Airway epithelial cell (primary cell): ENCODE results near the gene MAJIN. TPM values are rescaled to one million over a fixed set of nuclear protein-coding genes. Genes with fewer than 3 reads are reported as not detected.

ENCODE experiments used
- total RNA-seq: library from RNA; depleted of rRNA; stranded (reverse); fragments of >200 nt; gene quantifications from 2 replicates; pipeline ENCODE4 v1.2.3, GENCODE V29; 2015

Gene MAJIN
- not detected in 2 replicates for total RNA-seq

GRCh38 chr11:64971421-64972233 is at the start of gene MAJIN:
Gene MAJIN, minus strand, starts transcription at chr11:64972108. Its CDS starts 12,703 bp downstream, at chr11:64959405.

GRCh38 chr11:65013888-65014725 is 42.2 kb upstream of the MAJIN start, which contains the start of gene ARL2:
Gene ARL2, plus strand, starts transcription at chr11:65014160. Its CDS starts 48 bp downstream, at chr11:65014208.

GRCh38 chr11:64996710-64997380 is 24.9 kb upstream of the MAJIN start, which contains the start of gene BATF2:
Gene BATF2, minus strand, starts transcription at chr11:64996971. Its CDS starts 57 bp downstream, at chr11:64996914.

GRCh38 chr11:64935359-64936081 is 36.4 kb downstream of the MAJIN start, which contains the start of gene GPHA2:
Gene GPHA2, minus strand, starts transcription at chr11:64935893. Its CDS starts 433 bp downstream, at chr11:64935460.

GRCh38 chr11:64923944-64924909 is 47.7 kb downstream of the MAJIN start, which contains the start of gene PPP2R5B:
Gene PPP2R5B, plus strand, starts transcription at chr11:64924689. Its CDS starts 1,046 bp downstream, at chr11:64925735.

GRCh38 chr11:64916775-64917662 is 54.9 kb downstream of the MAJIN start, which contains the start of gene ATG2A:
Gene ATG2A, minus strand, starts transcription at chr11:64917209. Its CDS starts 74 bp downstream, at chr11:64917135.

Other genes starting within 250 kb of the MAJIN start
- gene NRXN2, start 248.9 kb downstream of the MAJIN start, total RNA-seq = not detected in 2 replicates
- gene RASGRP2, start 228.0 kb downstream of the MAJIN start, total RNA-seq = not detected in 2 replicates
- 0.14 and 0.79 TPM in 2 replicates for gene PYGM, start 212.1 kb downstream of the MAJIN start, total RNA-seq
- gene SF1, start 193.6 kb downstream of the MAJIN start, total RNA-seq = 130 and 133 TPM in 2 replicates
- 23.3 and 35.0 TPM in 2 replicates for gene MAP4K2, start 168.9 kb downstream of the MAJIN start, total RNA-seq
- 21.9 and 28.4 TPM in 2 replicates for gene MEN1, start 161.6 kb downstream of the MAJIN start, total RNA-seq
- 15.9 and 17.4 TPM in 2 replicates for gene CDC42BPG, start 127.5 kb downstream of the MAJIN start, total RNA-seq
- gene EHD1, start 93.5 kb downstream of the MAJIN start, total RNA-seq = 43.7 and 57.8 TPM in 2 replicates
- 18.2 and 19.0 TPM in 2 replicates for gene ATG2A, start 54.9 kb downstream of the MAJIN start, total RNA-seq
- 14.8 and 16.2 TPM in 2 replicates for gene PPP2R5B, start 47.4 kb downstream of the MAJIN start, total RNA-seq
- gene GPHA2, start 36.2 kb downstream of the MAJIN start, total RNA-seq = not detected in 2 replicates
- gene BATF2, start 24.9 kb upstream of the MAJIN start, total RNA-seq = 0.09 TPM in 1 of 2 replicates, not detected in the other
- 118 and 132 TPM in 2 replicates for gene ARL2, start 42.1 kb upstream of the MAJIN start, total RNA-seq
- gene SNX15, start 55.3 kb upstream of the MAJIN start, total RNA-seq = 10.2 and 14.2 TPM in 2 replicates
- 32.7 and 34.4 TPM in 2 replicates for gene SAC3D1, start 69.1 kb upstream of the MAJIN start, total RNA-seq
- 2.0 and 7.1 TPM in 2 replicates for gene NAALADL1, start 86.4 kb upstream of the MAJIN start, total RNA-seq
- gene CDCA5, start 111.9 kb upstream of the MAJIN start, total RNA-seq = 13.9 and 14.8 TPM in 2 replicates
- 30.1 and 48.6 TPM in 2 replicates for gene ZFPL1, start 112.1 kb upstream of the MAJIN start, total RNA-seq
- 195 and 359 TPM in 2 replicates for gene VPS51, start 124.1 kb upstream of the MAJIN start, total RNA-seq
- gene TM7SF2, start 139.8 kb upstream of the MAJIN start, total RNA-seq = 80.3 and 96.7 TPM in 2 replicates
- gene ZNHIT2, start 145.6 kb upstream of the MAJIN start, total RNA-seq = 28.4 and 54.3 TPM in 2 replicates
- gene FAU, start 150.0 kb upstream of the MAJIN start, total RNA-seq = 609 and 906 TPM in 2 replicates
- gene MRPL49, start 150.2 kb upstream of the MAJIN start, total RNA-seq = 54.8 and 80.0 TPM in 2 replicates
- 12.7 and 18.1 TPM in 2 replicates for gene SYVN1, start 162.4 kb upstream of the MAJIN start, total RNA-seq
- gene SPDYC, start 198.1 kb upstream of the MAJIN start, total RNA-seq = not detected in 2 replicates
- gene CAPN1, start 209.8 kb upstream of the MAJIN start, total RNA-seq = 594 and 598 TPM in 2 replicates